HG03159 (cell line): ENCODE results near the gene KLHL34.

Experiments used
- ATAC-seq: cut with Tn5 transposase; IDR thresholded peaks from one replicate; pipeline ENCODE4 v1.9.1; 2021; ENCODE audit warnings: mild to moderate bottlenecking, moderate library complexity; ENCODE audit not compliant: unreplicated experiment

KLHL34 gene

GRCh38 chrX:21658152-21658737, at the start of gene KLHL34:
Gene KLHL34 (minus strand): TSS chrX:21658330. CDS start chrX:21657788, 542 bp downstream.
- no peak for ATAC-seq

- no peak for ATAC-seq
Observed at GRCh38 chrX:21705225-21705624, 47.1 kb upstream of the KLHL34 start.

GRCh38 chrX:21702725-21703124, 44.6 kb upstream of the KLHL34 start:
- ATAC-seq, result no peak

GRCh38 chrX:21700967-21701366, 42.8 kb upstream of the KLHL34 start:
- ATAC-seq, result no peak

GRCh38 chrX:21700275-21700674, 42.1 kb upstream of the KLHL34 start:
- ATAC-seq, result no peak

GRCh38 chrX:21699136-21699535, 41.0 kb upstream of the KLHL34 start:
- no peak for ATAC-seq

- no peak for ATAC-seq
Observed at GRCh38 chrX:21698272-21698671, 40.1 kb upstream of the KLHL34 start.

- ATAC-seq, result no peak
Observed at GRCh38 chrX:21691512-21692018, 33.4 kb upstream of the KLHL34 start.

GRCh38 chrX:21683941-21684340, 25.8 kb upstream of the KLHL34 start:
- no peak for ATAC-seq

GRCh38 chrX:21678048-21678612, 20.0 kb upstream of the KLHL34 start:
- no peak for ATAC-seq

- no peak for ATAC-seq
Observed at GRCh38 chrX:21675931-21676330, 17.8 kb upstream of the KLHL34 start.

GRCh38 chrX:21674430-21675186, 16.5 kb upstream of the KLHL34 start:
- no peak for ATAC-seq

GRCh38 chrX:21666679-21667078, 8.5 kb upstream of the KLHL34 start:
- ATAC-seq, result no peak

GRCh38 chrX:21666252-21666651, 8.1 kb upstream of the KLHL34 start:
- no peak for ATAC-seq

GRCh38 chrX:21662761-21663160, 4.6 kb upstream of the KLHL34 start:
- ATAC-seq, result no peak

GRCh38 chrX:21661316-21661715, 3.2 kb upstream of the KLHL34 start:
- no peak for ATAC-seq

GRCh38 chrX:21660156-21660555, 2.0 kb upstream of the KLHL34 start:
- no peak for ATAC-seq

GRCh38 chrX:21659320-21659719, 1.2 kb upstream of the KLHL34 start:
- ATAC-seq, result no peak

GRCh38 chrX:21658746-21659145, 616 bp upstream of the KLHL34 start:
- no peak for ATAC-seq

GRCh38 chrX:21657318-21658151, 595 bp downstream of the KLHL34 start:
- no peak for ATAC-seq
